Tibial artery (tissue), 4 donors: ENCODE data around the gene AP1S2.

Experiments used
- DNase-seq, 2 donors: peaks; one replicate each; pipeline ENCODE4 v3.0.0-alpha.2; 2019
- H3K27ac ChIP-seq, 2 donors: fragments of 200-600 bp; sonication (generic) in 1 of 2; 1 replicate in 1 of 2; 2 replicates in 1 of 2; pipeline ENCODE4 v1.5.1; 2018 to 2019; ENCODE audit warnings: mild to moderate bottlenecking in 1 of 2
- H3K27me3 ChIP-seq, 2 donors: fragments of 200-600 bp; sonication (generic) in 1 of 2; one replicate each; pipeline versions ENCODE4 v1.5.1 to v1.6.0; 2016 to 2019
- H3K36me3 ChIP-seq, 3 donors: fragments of 200-600 bp; sonication (generic) in 2 of 3; one replicate each; pipeline ENCODE4 v1.5.1; 2016 to 2019; ENCODE audit warnings: mild to moderate bottlenecking in 2 of 3
- H3K4me1 ChIP-seq, 4 donors: fragments of 200-600 bp; sonication (generic) in 2 of 4; 1 replicate in 3 of 4; 2 replicates in 1 of 4; pipeline ENCODE4 v1.5.1; 2016 to 2019
- H3K4me3 ChIP-seq, 2 donors: fragments of 200-600 bp; sonication (generic) in 1 of 2; 1 replicate in 1 of 2; 2 replicates in 1 of 2; pipeline ENCODE4 v1.5.1; 2018 to 2019; ENCODE audit warnings: mild to moderate bottlenecking in 2 of 2
- H3K9me3 ChIP-seq, 3 donors: fragments of 200-600 bp; sonication (generic) in 1 of 3; one replicate each; pipeline ENCODE4 v1.5.1; 2016 to 2019
- intact Hi-C: fragments of 100-400 bp; cut with DNase I; formaldehyde crosslinking; loops from one replicate; pipeline ENCODE4 v1.15.0; 2023; ENCODE audit warnings: low total_unique reads
- TF ChIP-seq, protein P1 (sequence below), 2 experiments: fragments of 200-600 bp in 1 of 2; fragments of 450-650 bp in 1 of 2; IDR thresholded peaks; one replicate each; pipeline ENCODE4 v1.5.1; 2017 to 2019; ENCODE audit warnings: antibody characterized with exemption in 2 of 2, mild to moderate bottlenecking in 1 of 2, moderate library complexity in 1 of 2

Gene AP1S2

DNA sequence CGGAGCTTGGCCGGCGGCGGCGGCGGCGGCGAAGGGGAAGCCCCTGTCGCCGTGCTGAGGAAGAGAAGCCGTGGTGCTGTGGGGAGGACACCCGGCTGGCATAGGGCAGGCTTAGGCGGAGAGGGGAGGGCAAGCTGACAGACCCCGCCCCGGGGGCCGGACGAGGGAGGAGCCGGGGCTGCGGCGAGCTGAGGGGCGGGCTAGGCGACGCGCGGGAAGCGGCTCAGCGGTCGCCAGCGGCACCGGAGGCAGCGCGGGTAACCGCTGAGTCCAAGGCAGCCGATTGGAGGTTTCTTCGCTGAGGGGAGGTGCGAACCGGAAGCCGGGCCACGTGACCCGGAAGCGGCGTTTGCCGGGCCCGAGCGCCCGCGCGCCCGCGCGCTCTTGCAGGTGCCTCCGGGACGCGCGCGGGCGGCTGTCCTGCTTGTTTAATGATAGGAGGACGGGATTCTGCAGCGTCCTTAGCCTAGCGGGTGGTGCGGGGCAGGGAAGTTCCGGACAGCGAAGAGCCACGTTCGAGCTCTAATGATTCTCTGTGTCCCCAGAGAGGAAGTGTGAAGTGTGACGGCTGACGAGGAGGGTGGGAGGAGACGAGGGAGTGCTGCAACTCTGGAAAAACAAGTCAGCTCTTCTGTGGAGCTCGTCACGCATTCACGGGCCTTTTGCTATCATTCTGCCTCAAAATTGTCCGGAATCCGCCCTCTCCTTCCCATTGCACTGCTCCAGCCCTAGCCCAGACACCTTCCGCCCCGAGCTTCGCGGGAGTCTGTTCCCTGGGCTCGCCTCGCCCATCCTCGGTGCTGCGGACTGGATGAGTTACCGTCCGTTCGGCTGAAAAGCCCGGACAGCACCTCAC is at the start of gene AP1S2:
TSS of gene AP1S2 (minus strand) at position 102 of the 856 bp plus-strand sequence. CDS start 2,289 bp downstream, outside the sequence.
- Histone ChIP-seq H3K4me1 (peaks cover 0 to 16% (median 0%) of the 10 kb centered on the region in 4 donors), H3K27me3 (no peaks in the 10 kb centered on the region)
- intact Hi-C loops = loop anchor here (10.0 kb wide), 2 partner anchors 180 to 360 kb away; partner anchors contain the start of gene PIR

DNA sequence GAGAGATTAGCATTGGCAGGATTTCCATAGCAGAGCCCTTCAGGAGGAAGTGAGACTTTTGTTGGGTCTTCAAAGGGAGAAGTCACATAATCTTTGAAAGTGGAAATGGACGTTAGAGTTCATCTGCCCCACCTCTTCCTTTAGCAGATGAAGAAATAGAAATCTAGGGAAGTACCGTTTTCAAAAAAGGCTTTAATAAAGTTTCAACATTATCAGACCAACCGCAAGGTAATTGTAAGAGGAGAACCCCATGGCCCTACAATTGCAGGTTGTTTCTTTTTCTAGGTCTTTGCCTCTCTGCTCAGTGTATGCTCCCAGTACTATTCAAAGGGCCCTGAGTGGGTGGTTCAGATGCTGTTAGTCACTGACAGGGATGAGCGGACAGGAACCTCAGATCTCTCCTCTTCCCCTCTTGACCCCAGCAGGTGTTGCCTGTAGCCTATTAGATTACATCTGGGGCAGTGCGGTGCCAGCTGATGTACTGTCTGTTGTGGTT is 48.6 kb upstream of the AP1S2 start:
- no peak for DNase-seq

More for the DNA sequence above, at the start of gene AP1S2:
- DNase-seq = peak; percentile 85 to 94
- H3K9me3 ChIP-seq = no peaks in the 10 kb centered on the region
- peak within 1 kb of the TSS; percentile 83 to 86 for H3K27ac ChIP-seq
- TF ChIP-seq, protein P1, sequence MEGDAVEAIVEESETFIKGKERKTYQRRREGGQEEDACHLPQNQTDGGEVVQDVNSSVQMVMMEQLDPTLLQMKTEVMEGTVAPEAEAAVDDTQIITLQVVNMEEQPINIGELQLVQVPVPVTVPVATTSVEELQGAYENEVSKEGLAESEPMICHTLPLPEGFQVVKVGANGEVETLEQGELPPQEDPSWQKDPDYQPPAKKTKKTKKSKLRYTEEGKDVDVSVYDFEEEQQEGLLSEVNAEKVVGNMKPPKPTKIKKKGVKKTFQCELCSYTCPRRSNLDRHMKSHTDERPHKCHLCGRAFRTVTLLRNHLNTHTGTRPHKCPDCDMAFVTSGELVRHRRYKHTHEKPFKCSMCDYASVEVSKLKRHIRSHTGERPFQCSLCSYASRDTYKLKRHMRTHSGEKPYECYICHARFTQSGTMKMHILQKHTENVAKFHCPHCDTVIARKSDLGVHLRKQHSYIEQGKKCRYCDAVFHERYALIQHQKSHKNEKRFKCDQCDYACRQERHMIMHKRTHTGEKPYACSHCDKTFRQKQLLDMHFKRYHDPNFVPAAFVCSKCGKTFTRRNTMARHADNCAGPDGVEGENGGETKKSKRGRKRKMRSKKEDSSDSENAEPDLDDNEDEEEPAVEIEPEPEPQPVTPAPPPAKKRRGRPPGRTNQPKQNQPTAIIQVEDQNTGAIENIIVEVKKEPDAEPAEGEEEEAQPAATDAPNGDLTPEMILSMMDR (IDR thresholded peaks at IDR 0.05) = no peak
- H3K36me3 ChIP-seq = no peaks in the 10 kb centered on the region
- peak within 1 kb of the TSS; percentile 84 to 87 for H3K4me3 ChIP-seq

DNA sequence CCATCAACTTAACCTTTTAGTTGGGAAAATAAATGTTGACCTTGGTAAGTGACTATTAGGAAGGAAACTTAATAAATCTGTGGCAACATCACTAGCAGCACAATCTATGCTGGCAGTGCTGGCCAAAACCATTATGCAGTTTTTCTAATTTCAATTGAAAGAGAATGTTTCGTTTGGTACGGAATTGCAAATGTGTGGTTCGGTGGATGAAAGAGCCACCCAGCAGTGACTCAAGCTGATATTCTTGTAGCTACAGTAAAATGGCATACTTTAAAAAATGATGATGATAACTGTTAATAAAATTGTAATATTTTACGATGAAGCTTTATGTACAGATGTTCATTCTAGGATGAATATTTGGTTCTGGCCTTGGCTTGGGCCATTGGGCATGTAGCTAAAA is 40.7 kb upstream of the AP1S2 start:
- H3K27me3 ChIP-seq = no peaks in the 10 kb centered on the region
- no peaks in the 10 kb centered on the region for H3K4me1 ChIP-seq
- no peak for DNase-seq
- intact Hi-C loops = no loop called here
- TF ChIP-seq, protein P1 (IDR thresholded peaks at IDR 0.05) = no peak
- no peak overlapping the region for H3K27ac ChIP-seq
- no peaks in the 10 kb centered on the region for H3K36me3 ChIP-seq
- H3K4me3 ChIP-seq = no peak overlapping the region
- no peaks in the 10 kb centered on the region for H3K9me3 ChIP-seq

More for the DNA sequence above, 48.6 kb upstream of the AP1S2 start:
- intact Hi-C loops = no loop called here
- Histone ChIP-seq H3K9me3 (peaks cover 0 to 10% (median 0%) of the 10 kb centered on the region in 3 donors), H3K27me3 (no peaks in the 10 kb centered on the region), H3K4me3 (no peak overlapping the region), H3K36me3 (no peaks in the 10 kb centered on the region), H3K27ac (no peak overlapping the region), H3K4me1 (no peaks in the 10 kb centered on the region)
- TF ChIP-seq, protein P1 (IDR thresholded peaks at IDR 0.05) = no peak

- Histone ChIP-seq H3K9me3 (no peaks in the 10 kb centered on the region), H3K36me3 (no peaks in the 10 kb centered on the region), H3K4me1 (no peaks in the 10 kb centered on the region), H3K4me3 (no peak overlapping the region), H3K27me3 (no peaks in the 10 kb centered on the region), H3K27ac (no peak overlapping the region)
- TF ChIP-seq, protein P1 (IDR thresholded peaks at IDR 0.05) = no peak
- DNase-seq = no peak
- intact Hi-C loops = no loop called here
Measured at GRCh38 chrX:15894724-15895123, 40.1 kb upstream of the AP1S2 start.

- Histone ChIP-seq H3K4me3 (no peak overlapping the region), H3K9me3 (no peaks in the 10 kb centered on the region), H3K27me3 (no peaks in the 10 kb centered on the region), H3K4me1 (no peaks in the 10 kb centered on the region), H3K36me3 (no peaks in the 10 kb centered on the region), H3K27ac (no peak overlapping the region)
- intact Hi-C loops = no loop called here
- no peak for DNase-seq
- TF ChIP-seq, protein P1 (IDR thresholded peaks at IDR 0.05) = no peak
Measured at GRCh38 chrX:15890463-15890862, 35.9 kb upstream of the AP1S2 start.
